Sigmoid colon (tissue), 7 donors: Measurements from ENCODE around the gene TMEM109. TPM values are rescaled to one million over a fixed set of nuclear protein-coding genes. Genes with fewer than 3 reads are reported as not detected.

Experiments used
- DNase-seq: peaks from one replicate; pipeline ENCODE4 v3.0.0-alpha.2; 2019
- H3K27ac ChIP-seq, 4 donors: fragments of 200-600 bp; sonication (generic); one replicate each; pipeline ENCODE4 v1.5.1; 2016 to 2019; ENCODE audit warnings: mild to moderate bottlenecking in 1 of 4
- H3K27me3 ChIP-seq, 3 donors: fragments of 200-600 bp; sonication (generic); one replicate each; pipeline ENCODE4 v1.5.1; 2019; ENCODE audit warnings: mild to moderate bottlenecking in 1 of 3
- H3K36me3 ChIP-seq, 4 donors: fragments of 200-600 bp; sonication (generic); one replicate each; pipeline ENCODE4 v1.5.1; 2016 to 2019
- H3K4me1 ChIP-seq, 4 donors: fragments of 200-600 bp; sonication (generic); one replicate each; pipeline ENCODE4 v1.5.1; 2017 to 2019
- H3K4me3 ChIP-seq, 4 donors: fragments of 200-600 bp; sonication (generic); one replicate each; pipeline ENCODE4 v1.5.1; 2017 to 2019; ENCODE audit warnings: mild to moderate bottlenecking in 2 of 4, moderate library complexity in 1 of 4
- H3K9me3 ChIP-seq, 4 donors: fragments of 200-600 bp in 3 of 4; sonication (generic) in 3 of 4; one replicate each; pipeline versions ENCODE4 v1.5.1 to v1.6.1; 2013 to 2019
- EP300 ChIP-seq, 4 donors: sonication (generic); formaldehyde crosslinking; IDR thresholded peaks; one replicate each; pipeline ENCODE4 v1.6.1; 2017; ENCODE audit warnings: antibody characterized with exemption in 4 of 4
- POLR2A ChIP-seq, 2 donors: fragments of 450-650 bp; IDR thresholded peaks; one replicate each; pipeline ENCODE4 v1.6.1; 2016; ENCODE audit warnings: antibody characterized with exemption in 2 of 2, mild to moderate bottlenecking in 2 of 2, moderate library complexity in 2 of 2
- POLR2AphosphoS5 ChIP-seq, 4 donors: sonication (generic); formaldehyde crosslinking; IDR thresholded peaks; one replicate each; pipeline ENCODE4 v1.6.1; 2017; ENCODE audit warnings: antibody characterized with exemption in 4 of 4
- WGBS, 2 donors: extraction: QIAGEN DNeasy Blood & Tissue Kit; methylation state at CpG; one replicate each; pipeline ENCODE4 v1.1.7; 2013; 5-methylcytosine and 5-hydroxymethylcytosine counted together
- intact Hi-C: fragments of 100-400 bp; cut with DNase I; formaldehyde crosslinking; loops from one replicate; pipeline ENCODE4 v1.15.1; 2023
- polyA plus RNA-seq, 3 donors: library from polyadenylated mRNA; stranded (reverse); fragments of 200-250 nt; gene quantifications; one replicate each; pipeline ENCODE4 v1.2.3, GENCODE V29; 2013
- total RNA-seq, 4 donors: library from RNA; depleted of rRNA; stranded (reverse); fragments of >200 nt; gene quantifications; one replicate each; pipeline ENCODE4 v1.1.0, GENCODE V29; 2016
- TF ChIP-seq, protein P1 (sequence below), 4 experiments: fragments of 450-650 bp in 3 of 4; fragments of 200-600 bp in 1 of 4; IDR thresholded peaks; one replicate each; pipeline ENCODE4 v1.5.1; 2016 to 2019; ENCODE audit warnings: antibody characterized with exemption in 4 of 4, mild to moderate bottlenecking in 3 of 4, moderate library complexity in 2 of 4
- donor health status: healthy with polysubstance abuse.
- donor health status: Bipolar disorder and iron deficiency.
- donor health status: healthy.

TMEM109 gene
- total and polyA plus RNA-seq, 7 donors = 16.2 to 115 (median 86.2) TPM

DNA sequence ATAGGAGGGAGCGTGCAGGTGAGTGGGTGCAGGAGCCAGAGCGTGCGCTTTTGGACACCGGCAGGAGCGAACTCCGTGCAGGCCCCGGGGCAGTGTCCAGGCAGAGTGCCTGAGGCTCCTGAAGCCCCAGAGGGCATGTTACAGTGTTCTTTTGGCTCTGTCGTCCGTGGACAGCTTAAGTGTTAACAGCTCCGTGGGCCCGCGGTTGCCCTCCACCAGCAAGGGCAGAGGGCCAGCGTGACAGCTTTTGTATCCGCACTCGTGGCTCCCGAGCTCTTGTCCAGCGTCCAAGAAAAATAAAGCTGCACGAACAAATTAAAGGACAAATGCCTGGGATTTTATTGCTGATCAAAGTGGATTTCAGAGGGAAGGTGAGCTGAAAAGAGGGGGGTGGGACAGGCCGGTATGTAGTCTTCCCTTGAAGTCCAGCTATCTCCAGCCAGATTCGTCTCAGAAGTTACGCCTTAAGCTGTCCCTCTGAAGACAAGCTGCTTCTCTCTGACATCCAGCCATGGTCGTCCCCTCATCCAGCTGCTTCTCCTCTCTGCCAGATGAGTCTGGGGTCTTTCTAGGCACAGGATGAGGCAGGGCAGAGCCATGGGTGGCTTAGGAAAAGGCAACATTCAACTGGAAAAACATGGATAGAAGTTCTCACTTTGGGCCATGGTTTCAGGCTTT is 968 bp upstream of the TMEM109 start:
- H3K27ac ChIP-seq = peak overlapping the region; percentile 91 to 98 (median 95)
- H3K27me3 ChIP-seq = no peaks in the 10 kb centered on the region
- H3K36me3 ChIP-seq = no peaks in the 10 kb centered on the region
- H3K4me1 ChIP-seq = peaks cover 0 to 35% (median 23%) of the 10 kb centered on the region in 4 donors
- intact Hi-C loops = loop anchor here (2.0 to 10.0 kb wide), 3 partner anchors 248 to 1358 kb away; partner anchors contain the start of gene VPS37C
- DNase-seq = peak; percentile 63
- WGBS, 2 donors = 89 to 91% methylated on average over 22 of the region's 22 CpGs
- H3K4me3 ChIP-seq = peak overlapping the region in 2 of 4 donors; percentile 82 to 83
- TF ChIP-seq POLR2A (IDR thresholded peaks at IDR 0.05) (no peak), POLR2AphosphoS5 (IDR thresholded peaks at IDR 0.05) (no peak), EP300 (IDR thresholded peaks at IDR 0.05) (no peak)
- TF ChIP-seq, protein P1, sequence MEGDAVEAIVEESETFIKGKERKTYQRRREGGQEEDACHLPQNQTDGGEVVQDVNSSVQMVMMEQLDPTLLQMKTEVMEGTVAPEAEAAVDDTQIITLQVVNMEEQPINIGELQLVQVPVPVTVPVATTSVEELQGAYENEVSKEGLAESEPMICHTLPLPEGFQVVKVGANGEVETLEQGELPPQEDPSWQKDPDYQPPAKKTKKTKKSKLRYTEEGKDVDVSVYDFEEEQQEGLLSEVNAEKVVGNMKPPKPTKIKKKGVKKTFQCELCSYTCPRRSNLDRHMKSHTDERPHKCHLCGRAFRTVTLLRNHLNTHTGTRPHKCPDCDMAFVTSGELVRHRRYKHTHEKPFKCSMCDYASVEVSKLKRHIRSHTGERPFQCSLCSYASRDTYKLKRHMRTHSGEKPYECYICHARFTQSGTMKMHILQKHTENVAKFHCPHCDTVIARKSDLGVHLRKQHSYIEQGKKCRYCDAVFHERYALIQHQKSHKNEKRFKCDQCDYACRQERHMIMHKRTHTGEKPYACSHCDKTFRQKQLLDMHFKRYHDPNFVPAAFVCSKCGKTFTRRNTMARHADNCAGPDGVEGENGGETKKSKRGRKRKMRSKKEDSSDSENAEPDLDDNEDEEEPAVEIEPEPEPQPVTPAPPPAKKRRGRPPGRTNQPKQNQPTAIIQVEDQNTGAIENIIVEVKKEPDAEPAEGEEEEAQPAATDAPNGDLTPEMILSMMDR (IDR thresholded peaks at IDR 0.05) = no peak
- no peaks in the 10 kb centered on the region for H3K9me3 ChIP-seq

DNA sequence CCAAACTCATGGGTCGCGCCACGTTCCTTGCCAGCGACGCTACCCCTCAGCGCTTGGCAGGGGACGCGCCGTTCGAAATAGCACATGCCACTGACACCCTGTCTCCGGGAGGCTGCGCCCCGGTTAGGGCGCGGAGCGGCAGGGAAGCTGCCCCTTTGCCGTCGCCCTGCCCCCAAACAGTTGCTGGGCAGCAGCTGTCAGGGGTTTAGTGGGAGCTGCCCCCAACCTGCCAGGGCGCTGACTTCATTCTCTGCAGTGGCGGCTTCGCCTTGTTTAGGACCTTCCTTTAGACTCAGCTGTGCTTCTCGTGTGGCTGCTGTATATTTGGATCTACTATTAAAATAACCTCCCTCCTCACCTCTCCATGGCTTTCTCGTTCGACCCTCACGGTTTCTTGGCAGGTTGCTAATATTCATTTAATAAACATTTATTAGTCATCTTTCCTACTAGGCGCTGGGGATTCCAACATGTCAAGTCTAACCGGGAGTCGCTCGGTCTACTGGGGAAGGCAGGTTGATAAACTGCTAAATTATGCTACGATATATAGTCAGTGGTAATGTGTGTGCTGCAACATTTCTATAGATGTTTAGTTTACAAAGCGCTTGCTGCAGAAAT is 782 bp downstream of the TMEM109 start:
- Histone ChIP-seq H3K36me3 (peaks cover 0 to 2% (median 0%) of the 10 kb centered on the region in 4 donors), H3K27me3 (no peaks in the 10 kb centered on the region), H3K4me1 (peaks cover 0 to 45% (median 34%) of the 10 kb centered on the region in 4 donors), H3K4me3 (peak overlapping the region; percentile 82 to 84 (median 83)), H3K9me3 (no peaks in the 10 kb centered on the region), H3K27ac (peak overlapping the region; percentile 91 to 98 (median 95))
- 1% methylated on average over 31 of the region's 31 CpGs for WGBS, 2 donors
- peak in 1 of 4 donors; percentile 6 for TF ChIP-seq POLR2AphosphoS5 (IDR thresholded peaks at IDR 0.05)
- TF ChIP-seq, protein P1 (IDR thresholded peaks at IDR 0.05) = no peak
- intact Hi-C loops = loop anchor here (2.0 to 10.0 kb wide), 3 partner anchors 36 to 1360 kb away; no protein-coding TSS in a partner anchor
- DNase-seq = peak; percentile 71

DNA sequence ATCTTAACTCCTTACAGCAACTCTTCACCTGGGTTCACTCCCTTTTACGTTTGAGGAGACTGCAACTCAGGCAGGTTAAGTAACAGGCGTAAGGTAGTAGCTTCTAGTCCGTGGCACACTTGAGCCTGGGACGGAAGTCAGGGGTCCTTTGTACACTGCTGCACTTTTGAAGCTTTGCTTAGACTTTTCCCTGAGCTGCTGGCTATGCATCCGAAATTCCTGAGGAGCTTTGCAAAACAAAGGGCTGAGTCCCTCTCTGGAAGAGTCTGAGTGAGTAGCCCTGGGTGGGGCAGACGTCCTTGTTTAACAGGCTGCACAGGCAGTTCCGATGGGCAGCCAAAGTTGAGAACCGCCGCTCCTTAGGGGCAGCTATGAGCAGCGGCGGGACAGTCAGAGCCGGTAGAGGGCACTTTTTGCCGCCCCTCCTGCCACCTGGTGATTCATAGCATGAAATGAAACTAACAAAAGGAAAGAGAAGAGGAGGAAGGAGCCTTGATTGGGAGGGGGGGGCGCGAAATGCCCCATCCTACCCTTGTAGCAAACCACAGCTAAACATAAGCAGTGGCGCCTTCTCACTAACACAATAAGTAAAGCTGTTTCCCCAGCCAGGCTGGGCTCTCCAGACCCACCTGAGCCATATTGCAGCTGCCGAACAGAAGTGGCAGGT is 1.4 kb downstream of the TMEM109 start:
- H3K36me3 ChIP-seq = peaks cover 4 to 8% (median 6%) of the 10 kb centered on the region in 4 donors
- intact Hi-C loops = loop anchor here (2.0 to 10.0 kb wide), 3 partner anchors 35 to 1361 kb away; no protein-coding TSS in a partner anchor
- H3K27me3 ChIP-seq = no peaks in the 10 kb centered on the region
- H3K4me1 ChIP-seq = peaks cover 0 to 49% (median 38%) of the 10 kb centered on the region in 4 donors
- H3K4me3 ChIP-seq = peak overlapping the region; percentile 82 to 84 (median 83)
- 5 to 8% methylated on average over 17 of the region's 17 CpGs for WGBS, 2 donors
- DNase-seq = peak; percentile 75
- H3K27ac ChIP-seq = peak overlapping the region; percentile 91 to 98 (median 95)
- TF ChIP-seq POLR2AphosphoS5 (IDR thresholded peaks at IDR 0.05) = no peak
- H3K9me3 ChIP-seq = no peaks in the 10 kb centered on the region

DNA sequence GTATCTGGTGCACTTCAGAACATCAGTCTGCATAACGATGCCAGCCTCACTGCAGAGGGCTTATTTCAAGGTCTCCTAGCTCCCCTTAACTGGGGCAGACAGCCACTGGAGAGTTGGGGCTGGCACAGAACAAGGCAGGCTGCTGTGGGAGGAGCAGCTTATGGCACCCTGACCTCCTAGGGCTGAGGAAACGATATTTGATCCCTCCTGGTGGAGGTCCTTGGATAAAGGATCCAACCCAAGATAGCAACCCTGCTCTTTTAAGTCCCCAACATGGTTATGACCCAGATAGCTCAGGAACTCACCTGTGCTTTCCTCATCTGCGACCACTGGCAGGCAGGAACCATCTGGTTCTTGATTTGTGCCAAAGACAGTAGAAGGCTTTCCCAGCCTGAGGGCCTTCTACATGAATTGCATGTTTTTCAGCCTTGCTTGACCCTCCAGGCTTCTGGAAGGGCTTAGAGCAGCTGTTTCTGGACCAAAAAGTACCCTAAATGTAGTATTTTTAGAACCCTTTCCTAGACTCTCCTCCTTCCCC is 2.8 kb downstream of the TMEM109 start:
- 87% methylated on average over 3 of the region's 3 CpGs for WGBS, 2 donors
- Histone ChIP-seq H3K27me3 (no peaks in the 10 kb centered on the region), H3K36me3 (peaks cover 17 to 22% (median 19%) of the 10 kb centered on the region in 4 donors), H3K4me3 (no peak overlapping the region), H3K9me3 (no peaks in the 10 kb centered on the region), H3K4me1 (peaks cover 0 to 49% (median 38%) of the 10 kb centered on the region in 4 donors), H3K27ac (no peak overlapping the region)
- no peak for TF ChIP-seq EP300 (IDR thresholded peaks at IDR 0.05)
- no peak for TF ChIP-seq POLR2AphosphoS5 (IDR thresholded peaks at IDR 0.05)
- no peak for TF ChIP-seq POLR2A (IDR thresholded peaks at IDR 0.05)
- TF ChIP-seq, protein P1 (IDR thresholded peaks at IDR 0.05) = no peak
- peak; percentile 32 for DNase-seq
- intact Hi-C loops = loop anchor here (10.0 kb wide), 2 partner anchors 1058 to 1362 kb away; no protein-coding TSS in a partner anchor
